ENCODE data around the gene TLR9. TPM values are rescaled to one million over a fixed set of nuclear protein-coding genes. Genes with fewer than 3 reads are reported as not detected.

Gene TLR9
- total and polyA plus RNA-seq, 9 of the 15 experiments (the other 6 are each of a cell fraction or from before 2014, with no cell fraction given), result not detected

DNA sequence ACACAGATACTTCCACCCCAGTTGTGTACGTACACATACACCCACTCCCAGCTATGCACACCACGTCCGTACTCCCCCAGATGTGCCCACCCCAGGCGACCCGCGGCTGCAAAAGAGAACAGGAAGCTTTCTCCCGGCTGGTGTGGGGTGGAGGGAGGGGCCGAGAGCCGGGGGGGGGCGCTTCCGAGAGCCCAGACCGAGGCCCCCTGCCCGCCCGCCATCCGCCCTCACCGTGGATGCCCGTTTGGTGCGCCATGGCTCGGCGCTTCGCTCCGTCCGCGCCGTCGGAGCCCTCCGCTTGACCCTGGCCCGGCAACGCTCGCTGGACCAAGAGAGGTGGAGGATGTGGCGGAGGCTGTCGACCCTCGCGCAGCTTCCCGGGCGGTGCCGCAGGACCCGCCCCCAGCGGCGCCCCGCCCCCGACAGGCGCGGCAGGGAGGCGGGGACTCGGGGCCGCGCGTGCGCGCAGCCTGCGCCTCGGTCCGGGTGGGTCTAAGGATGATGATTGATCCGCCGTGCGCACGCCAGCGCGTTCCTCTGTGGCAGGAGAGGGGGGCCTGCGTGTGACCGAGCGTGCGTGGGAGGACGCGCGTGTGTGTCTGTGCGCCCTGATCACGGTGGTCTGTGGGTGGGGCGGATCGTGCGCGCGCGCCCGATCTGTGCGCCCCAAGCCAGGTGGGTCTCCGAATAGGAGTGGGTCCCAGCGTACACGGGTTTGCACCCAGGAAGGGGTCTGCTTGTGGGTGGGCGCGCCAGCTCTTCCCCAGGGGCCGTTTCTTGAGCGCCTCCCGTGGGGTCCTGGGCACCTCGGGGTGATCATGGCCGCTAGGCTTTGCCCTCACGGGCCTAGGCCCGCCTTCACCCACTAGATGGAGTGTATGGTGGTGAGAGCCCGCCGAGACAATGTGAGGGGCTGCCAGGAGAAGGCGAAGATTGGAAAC is 13.6 kb upstream of the TLR9 start, which contains the start of gene TWF2:
Gene TWF2, minus strand, starts transcription at position 398 of the 941 bp plus-strand sequence. Its CDS starts 142 bp downstream, at position 256.
- in situ Hi-C loops (cut with MboI) (no loop called here), intact Hi-C loops (cut with micrococcal nuclease) (no loop called here)
- Histone ChIP-seq H3K27ac (ENCODE audit: extremely low read depth, low read depth, low read length) (peak within 1 kb of the TSS; percentile 80), H3K9ac (ENCODE audit: insufficient read depth in 1 of 2, low read depth in 2 of 2, low read length in 2 of 2) (peak within 1 kb of the TSS; percentile 77 to 96), H3K9me3 (replicated peaks; ENCODE audit: control insufficient read depth, insufficient read depth, low read depth, low read length) (no peaks in the 10 kb centered on the region), H3K79me2 (ENCODE audit: control insufficient read depth, insufficient read depth, low read length) (peaks cover 51% of the 10 kb centered on the region), H4K20me1 (replicated peaks; ENCODE audit: control insufficient read depth, insufficient read depth, low read length) (no peaks in the 10 kb centered on the region), H2AFZ (ENCODE audit: low read depth, low read length) (peak within 1 kb of the TSS; percentile 85), H3K4me3 (peak within 1 kb of the TSS; percentile 67), H3K4me1 (replicated peaks in 1 of 2; ENCODE audit: control insufficient read depth in 2 of 2, insufficient read depth in 2 of 2, low read length in 2 of 2) (peaks cover 38% of the 10 kb centered on the region in 2 experiments), H3K27me3 (ENCODE audit: control insufficient read depth in 2 of 2, insufficient read depth in 2 of 2, low read length in 2 of 2) (no peaks in the 10 kb centered on the region), H3K4me2 (ENCODE audit: insufficient read depth, low read length) (peak within 1 kb of the TSS; percentile 98), H3K9me1 (ENCODE audit: control insufficient read depth, insufficient read depth, low read length) (no peaks in the 10 kb centered on the region), H3K36me3 (ENCODE audit: control insufficient read depth, insufficient read depth, low read length) (peaks cover 6% of the 10 kb centered on the region; the same call in 2 of the 3 replicates)
- DNase-seq (ENCODE audit: extremely low read depth in 1 of 4, low spot score in 3 of 4) (peak; percentile 82 to 95 (median 95)), FAIRE-seq (no peak), ATAC-seq (peak; percentile 86)
- TSS peak; percentile 90 for BruUV-seq (replicated peaks)
- ChIA-PET CTCF (ENCODE audit: low intra/inter-chr PET ratio) (no interaction called here), POLR2A (interaction anchor here (0.6 to 0.9 kb wide), 4 partner anchors 13 to 106 kb away, joined by 3 to 5 read pairs (median 4); partner anchors contain the start of gene TLR9)
- WGBS (ENCODE audit: insufficient coverage, low coverage, missing lambda C conversion rate), result 1% methylated on average over 20 of the region's 92 CpGs
- TF ChIP-seq ATF1 (CRISPR knock-in tag; IDR thresholded peaks at IDR 0.05), result no peak
- 0 out of 2 replicates have a peak, but pooled peaks have one; percentile 26 for TF ChIP-seq ATF1 (tag; IDR thresholded peaks at IDR 0.05)
- TF ChIP-seq, protein P1, sequence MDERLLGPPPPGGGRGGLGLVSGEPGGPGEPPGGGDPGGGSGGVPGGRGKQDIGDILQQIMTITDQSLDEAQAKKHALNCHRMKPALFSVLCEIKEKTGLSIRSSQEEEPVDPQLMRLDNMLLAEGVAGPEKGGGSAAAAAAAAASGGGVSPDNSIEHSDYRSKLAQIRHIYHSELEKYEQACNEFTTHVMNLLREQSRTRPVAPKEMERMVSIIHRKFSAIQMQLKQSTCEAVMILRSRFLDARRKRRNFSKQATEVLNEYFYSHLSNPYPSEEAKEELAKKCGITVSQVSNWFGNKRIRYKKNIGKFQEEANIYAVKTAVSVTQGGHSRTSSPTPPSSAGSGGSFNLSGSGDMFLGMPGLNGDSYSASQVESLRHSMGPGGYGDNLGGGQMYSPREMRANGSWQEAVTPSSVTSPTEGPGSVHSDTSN (CRISPR knock-in tag; IDR thresholded peaks at IDR 0.05; ENCODE audit: low read depth), result no peak
- TF ChIP-seq, protein P1 (tag; conservative IDR thresholded peaks at IDR 0.05; ENCODE audit: low read depth), result no peak
- TF ChIP-seq SMARCB1 (IDR thresholded peaks at IDR 0.05; ENCODE audit: insufficient read length, low read depth), result no peak
- TF ChIP-seq, protein P2, sequence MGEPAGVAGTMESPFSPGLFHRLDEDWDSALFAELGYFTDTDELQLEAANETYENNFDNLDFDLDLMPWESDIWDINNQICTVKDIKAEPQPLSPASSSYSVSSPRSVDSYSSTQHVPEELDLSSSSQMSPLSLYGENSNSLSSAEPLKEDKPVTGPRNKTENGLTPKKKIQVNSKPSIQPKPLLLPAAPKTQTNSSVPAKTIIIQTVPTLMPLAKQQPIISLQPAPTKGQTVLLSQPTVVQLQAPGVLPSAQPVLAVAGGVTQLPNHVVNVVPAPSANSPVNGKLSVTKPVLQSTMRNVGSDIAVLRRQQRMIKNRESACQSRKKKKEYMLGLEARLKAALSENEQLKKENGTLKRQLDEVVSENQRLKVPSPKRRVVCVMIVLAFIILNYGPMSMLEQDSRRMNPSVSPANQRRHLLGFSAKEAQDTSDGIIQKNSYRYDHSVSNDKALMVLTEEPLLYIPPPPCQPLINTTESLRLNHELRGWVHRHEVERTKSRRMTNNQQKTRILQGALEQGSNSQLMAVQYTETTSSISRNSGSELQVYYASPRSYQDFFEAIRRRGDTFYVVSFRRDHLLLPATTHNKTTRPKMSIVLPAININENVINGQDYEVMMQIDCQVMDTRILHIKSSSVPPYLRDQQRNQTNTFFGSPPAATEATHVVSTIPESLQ (CRISPR knock-in tag; IDR thresholded peaks at IDR 0.05), result no peak
- TF ChIP-seq POLR3A (IDR thresholded peaks at IDR 0.05; ENCODE audit: borderline replicate concordance, extremely low read depth, insufficient read depth, insufficient read length), result no peak
- no peak for TF ChIP-seq SIN3B (IDR thresholded peaks at IDR 0.05; ENCODE audit: low read depth)
- 0 out of 2 replicates have a peak, but pooled peaks have one; percentile 24 for TF ChIP-seq GABPB1 (CRISPR knock-in tag; IDR thresholded peaks at IDR 0.05)
- TF ChIP-seq, protein P3, sequence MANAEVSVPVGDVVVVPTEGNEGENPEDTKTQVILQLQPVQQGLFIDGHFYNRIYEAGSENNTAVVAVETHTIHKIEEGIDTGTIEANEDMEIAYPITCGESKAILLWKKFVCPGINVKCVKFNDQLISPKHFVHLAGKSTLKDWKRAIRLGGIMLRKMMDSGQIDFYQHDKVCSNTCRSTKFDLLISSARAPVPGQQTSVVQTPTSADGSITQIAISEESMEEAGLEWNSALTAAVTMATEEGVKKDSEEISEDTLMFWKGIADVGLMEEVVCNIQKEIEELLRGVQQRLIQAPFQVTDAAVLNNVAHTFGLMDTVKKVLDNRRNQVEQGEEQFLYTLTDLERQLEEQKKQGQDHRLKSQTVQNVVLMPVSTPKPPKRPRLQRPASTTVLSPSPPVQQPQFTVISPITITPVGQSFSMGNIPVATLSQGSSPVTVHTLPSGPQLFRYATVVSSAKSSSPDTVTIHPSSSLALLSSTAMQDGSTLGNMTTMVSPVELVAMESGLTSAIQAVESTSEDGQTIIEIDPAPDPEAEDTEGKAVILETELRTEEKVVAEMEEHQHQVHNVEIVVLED (CRISPR knock-in tag; IDR thresholded peaks at IDR 0.05), result peak; percentile 80
- no peak for TF ChIP-seq RBM14 (IDR thresholded peaks at IDR 0.05; ENCODE audit: borderline replicate concordance, insufficient read depth, low read depth, low read length)
- TF ChIP-seq, protein P4, sequence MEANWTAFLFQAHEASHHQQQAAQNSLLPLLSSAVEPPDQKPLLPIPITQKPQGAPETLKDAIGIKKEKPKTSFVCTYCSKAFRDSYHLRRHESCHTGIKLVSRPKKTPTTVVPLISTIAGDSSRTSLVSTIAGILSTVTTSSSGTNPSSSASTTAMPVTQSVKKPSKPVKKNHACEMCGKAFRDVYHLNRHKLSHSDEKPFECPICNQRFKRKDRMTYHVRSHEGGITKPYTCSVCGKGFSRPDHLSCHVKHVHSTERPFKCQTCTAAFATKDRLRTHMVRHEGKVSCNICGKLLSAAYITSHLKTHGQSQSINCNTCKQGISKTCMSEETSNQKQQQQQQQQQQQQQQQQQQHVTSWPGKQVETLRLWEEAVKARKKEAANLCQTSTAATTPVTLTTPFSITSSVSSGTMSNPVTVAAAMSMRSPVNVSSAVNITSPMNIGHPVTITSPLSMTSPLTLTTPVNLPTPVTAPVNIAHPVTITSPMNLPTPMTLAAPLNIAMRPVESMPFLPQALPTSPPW (CRISPR knock-in tag; IDR thresholded peaks at IDR 0.05), result peak; percentile 84

Measured in K562 (cell line).